K562 (cell line): ENCODE data around the gene VPS16. TPM values are rescaled to one million over a fixed set of nuclear protein-coding genes. Genes with fewer than 3 reads are reported as not detected.

ENCODE experiments used
- ADNP ChIP-seq: fragments of 200-800 bp; sonication (Bioruptor generic); IDR thresholded peaks from 2 replicates; pipeline ENCODE4 v1.6.1; 2016; ENCODE audit warnings: missing genetic modification characterization, missing compliant biosample characterization
- FUS ChIP-seq: fragments of 200-400 bp; formaldehyde crosslinking; optimal IDR thresholded peaks from 2 replicates; pipeline ENCODE3; 2017; ENCODE audit warnings: low read depth, low read length
- HIVEP1 ChIP-seq: fragments of 250-450 bp; sonication (Bioruptor Pico); IDR thresholded peaks from 2 replicates; pipeline ENCODE4 v1.4.0; 2020; ENCODE audit warnings: mild to moderate bottlenecking
- ZNF253 ChIP-seq: fragments of 250-450 bp; sonication (Bioruptor Pico); conservative IDR thresholded peaks from 2 replicates; pipeline ENCODE4 v1.6.1; 2021; ENCODE audit warnings: mild to moderate bottlenecking
- ZNF3 ChIP-seq: fragments of 250-450 bp; sonication (Bioruptor Pico); IDR thresholded peaks from 2 replicates; pipeline ENCODE4 v1.5.0; 2021; ENCODE audit warnings: mild to moderate bottlenecking, moderate library complexity
- ZNF431 ChIP-seq: sonication (generic); formaldehyde crosslinking; IDR thresholded peaks from 2 replicates; pipeline ENCODE4 v1.8.0; 2022; ENCODE audit warnings: mild to moderate bottlenecking, missing genetic modification reagents
- polyA plus RNA-seq, 8 experiments: library from polyadenylated mRNA; depleted of rRNA in 4 of 8; stranded (reverse) in 5 of 8; unstranded in 3 of 8; fragments of >200 nt; fragmentation: Nextera tagmentation in 2 of 8; fragmentation: Illumina TruSeq in 1 of 8; extraction: Ambion mirVana in 2 of 8; extraction: Trizol in 1 of 8; gene quantifications; 2 replicates each; pipeline versions ENCODE4 v1.2.1 to v1.2.3, GENCODE V29; 2011 to 2014; ENCODE audit warnings: inconsistent platforms in 1 of 8, missing spikeins in 1 of 8
- total RNA-seq, 7 experiments: library from RNA; depleted of rRNA in 6 of 7; stranded (reverse); fragments of >200 nt in 6 of 7; fragmentation: Illumina TruSeq in 2 of 7; extraction: Trizol in 2 of 7; gene quantifications; 2 replicates each; pipeline versions ENCODE4 v1.2.1 to v1.2.3, GENCODE V29; 2011 to 2021; ENCODE audit warnings: low replicate concordance in 1 of 7
- TF ChIP-seq, protein P1 (sequence below): fragments of 200-800 bp; sonication (Bioruptor generic); IDR thresholded peaks from 2 replicates; pipeline ENCODE4 v1.6.1; 2016; ENCODE audit warnings: missing genetic modification characterization, missing compliant biosample characterization
- TF ChIP-seq, protein P2 (sequence below): sonication (generic); formaldehyde crosslinking; IDR thresholded peaks from 2 replicates; pipeline ENCODE4 v1.8.0; 2023; ENCODE audit warnings: mild to moderate bottlenecking, missing genetic modification reagents
- TF ChIP-seq, protein P3 (sequence below), 2 experiments: fragments of 450-650 bp; IDR thresholded peaks; 2 replicates each; pipeline ENCODE4 v1.6.1; 2016; ENCODE audit warnings: mild to moderate bottlenecking in 2 of 2, borderline replicate concordance in 1 of 2, low read depth in 1 of 2, moderate library complexity in 1 of 2

VPS16 gene
- total and polyA plus RNA-seq, 9 of the 15 experiments (the other 6 are each of a cell fraction or from before 2014, with no cell fraction given): 6.8 to 24.7 (median 14.0) TPM

DNA sequence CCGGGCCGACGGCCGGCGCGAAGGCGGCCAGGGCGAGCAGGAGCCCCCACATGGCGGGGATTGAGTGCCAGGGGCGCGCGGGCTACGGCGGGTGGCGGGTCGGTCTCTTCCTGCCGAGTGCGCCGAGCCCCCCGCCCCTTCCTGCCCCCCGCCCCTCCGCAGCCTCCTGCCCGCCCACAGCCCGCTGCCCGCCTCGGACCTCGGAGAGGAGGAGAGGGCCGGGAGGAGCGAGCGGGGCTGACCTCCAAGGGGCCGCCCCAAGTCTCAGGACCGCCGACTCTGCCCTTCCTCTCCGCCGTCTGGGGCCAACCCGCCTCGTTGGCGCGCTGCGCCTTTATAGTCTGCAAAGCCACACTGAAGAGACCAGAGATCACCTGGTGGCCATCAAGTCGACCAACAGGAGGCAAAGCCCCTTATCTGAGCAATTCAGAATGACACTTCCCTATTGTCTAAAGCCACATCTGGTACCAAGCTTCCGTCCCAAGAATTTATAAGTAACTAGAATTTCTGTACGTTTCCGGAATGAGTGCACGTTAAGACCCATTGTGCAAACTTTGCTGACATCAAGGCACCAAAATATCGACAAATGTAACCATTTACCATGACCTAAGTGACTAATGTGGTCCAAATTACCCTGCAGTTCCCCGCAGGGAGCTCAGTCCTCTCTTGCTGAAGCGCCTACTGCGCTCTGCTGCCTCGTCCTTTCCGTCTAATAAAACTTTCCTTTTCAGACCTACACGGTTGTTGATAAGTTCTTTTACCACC, 39.8 kb upstream of the VPS16 start, which contains the start of gene CPXM1 (continued):
- TF ChIP-seq, protein P1, sequence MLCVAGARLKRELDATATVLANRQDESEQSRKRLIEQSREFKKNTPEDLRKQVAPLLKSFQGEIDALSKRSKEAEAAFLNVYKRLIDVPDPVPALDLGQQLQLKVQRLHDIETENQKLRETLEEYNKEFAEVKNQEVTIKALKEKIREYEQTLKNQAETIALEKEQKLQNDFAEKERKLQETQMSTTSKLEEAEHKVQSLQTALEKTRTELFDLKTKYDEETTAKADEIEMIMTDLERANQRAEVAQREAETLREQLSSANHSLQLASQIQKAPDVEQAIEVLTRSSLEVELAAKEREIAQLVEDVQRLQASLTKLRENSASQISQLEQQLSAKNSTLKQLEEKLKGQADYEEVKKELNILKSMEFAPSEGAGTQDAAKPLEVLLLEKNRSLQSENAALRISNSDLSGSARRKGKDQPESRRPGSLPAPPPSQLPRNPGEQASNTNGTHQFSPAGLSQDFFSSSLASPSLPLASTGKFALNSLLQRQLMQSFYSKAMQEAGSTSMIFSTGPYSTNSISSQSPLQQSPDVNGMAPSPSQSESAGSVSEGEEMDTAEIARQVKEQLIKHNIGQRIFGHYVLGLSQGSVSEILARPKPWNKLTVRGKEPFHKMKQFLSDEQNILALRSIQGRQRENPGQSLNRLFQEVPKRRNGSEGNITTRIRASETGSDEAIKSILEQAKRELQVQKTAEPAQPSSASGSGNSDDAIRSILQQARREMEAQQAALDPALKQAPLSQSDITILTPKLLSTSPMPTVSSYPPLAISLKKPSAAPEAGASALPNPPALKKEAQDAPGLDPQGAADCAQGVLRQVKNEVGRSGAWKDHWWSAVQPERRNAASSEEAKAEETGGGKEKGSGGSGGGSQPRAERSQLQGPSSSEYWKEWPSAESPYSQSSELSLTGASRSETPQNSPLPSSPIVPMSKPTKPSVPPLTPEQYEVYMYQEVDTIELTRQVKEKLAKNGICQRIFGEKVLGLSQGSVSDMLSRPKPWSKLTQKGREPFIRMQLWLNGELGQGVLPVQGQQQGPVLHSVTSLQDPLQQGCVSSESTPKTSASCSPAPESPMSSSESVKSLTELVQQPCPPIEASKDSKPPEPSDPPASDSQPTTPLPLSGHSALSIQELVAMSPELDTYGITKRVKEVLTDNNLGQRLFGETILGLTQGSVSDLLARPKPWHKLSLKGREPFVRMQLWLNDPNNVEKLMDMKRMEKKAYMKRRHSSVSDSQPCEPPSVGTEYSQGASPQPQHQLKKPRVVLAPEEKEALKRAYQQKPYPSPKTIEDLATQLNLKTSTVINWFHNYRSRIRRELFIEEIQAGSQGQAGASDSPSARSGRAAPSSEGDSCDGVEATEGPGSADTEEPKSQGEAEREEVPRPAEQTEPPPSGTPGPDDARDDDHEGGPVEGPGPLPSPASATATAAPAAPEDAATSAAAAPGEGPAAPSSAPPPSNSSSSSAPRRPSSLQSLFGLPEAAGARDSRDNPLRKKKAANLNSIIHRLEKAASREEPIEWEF (CRISPR knock-in tag): no peak
- TF ChIP-seq, protein P2, sequence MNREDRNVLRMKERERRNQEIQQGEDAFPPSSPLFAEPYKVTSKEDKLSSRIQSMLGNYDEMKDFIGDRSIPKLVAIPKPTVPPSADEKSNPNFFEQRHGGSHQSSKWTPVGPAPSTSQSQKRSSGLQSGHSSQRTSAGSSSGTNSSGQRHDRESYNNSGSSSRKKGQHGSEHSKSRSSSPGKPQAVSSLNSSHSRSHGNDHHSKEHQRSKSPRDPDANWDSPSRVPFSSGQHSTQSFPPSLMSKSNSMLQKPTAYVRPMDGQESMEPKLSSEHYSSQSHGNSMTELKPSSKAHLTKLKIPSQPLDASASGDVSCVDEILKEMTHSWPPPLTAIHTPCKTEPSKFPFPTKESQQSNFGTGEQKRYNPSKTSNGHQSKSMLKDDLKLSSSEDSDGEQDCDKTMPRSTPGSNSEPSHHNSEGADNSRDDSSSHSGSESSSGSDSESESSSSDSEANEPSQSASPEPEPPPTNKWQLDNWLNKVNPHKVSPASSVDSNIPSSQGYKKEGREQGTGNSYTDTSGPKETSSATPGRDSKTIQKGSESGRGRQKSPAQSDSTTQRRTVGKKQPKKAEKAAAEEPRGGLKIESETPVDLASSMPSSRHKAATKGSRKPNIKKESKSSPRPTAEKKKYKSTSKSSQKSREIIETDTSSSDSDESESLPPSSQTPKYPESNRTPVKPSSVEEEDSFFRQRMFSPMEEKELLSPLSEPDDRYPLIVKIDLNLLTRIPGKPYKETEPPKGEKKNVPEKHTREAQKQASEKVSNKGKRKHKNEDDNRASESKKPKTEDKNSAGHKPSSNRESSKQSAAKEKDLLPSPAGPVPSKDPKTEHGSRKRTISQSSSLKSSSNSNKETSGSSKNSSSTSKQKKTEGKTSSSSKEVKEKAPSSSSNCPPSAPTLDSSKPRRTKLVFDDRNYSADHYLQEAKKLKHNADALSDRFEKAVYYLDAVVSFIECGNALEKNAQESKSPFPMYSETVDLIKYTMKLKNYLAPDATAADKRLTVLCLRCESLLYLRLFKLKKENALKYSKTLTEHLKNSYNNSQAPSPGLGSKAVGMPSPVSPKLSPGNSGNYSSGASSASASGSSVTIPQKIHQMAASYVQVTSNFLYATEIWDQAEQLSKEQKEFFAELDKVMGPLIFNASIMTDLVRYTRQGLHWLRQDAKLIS (CRISPR knock-in tag): no peak
- no peak for TF ChIP-seq ZNF253 (CRISPR knock-in tag)
- no peak for TF ChIP-seq FUS
- no peak for TF ChIP-seq ZNF431 (CRISPR knock-in tag)
- TF ChIP-seq ZNF3: no peak
- TF ChIP-seq ADNP: no peak
- no peak for TF ChIP-seq HIVEP1 (CRISPR knock-in tag)
- TF ChIP-seq, protein P3, sequence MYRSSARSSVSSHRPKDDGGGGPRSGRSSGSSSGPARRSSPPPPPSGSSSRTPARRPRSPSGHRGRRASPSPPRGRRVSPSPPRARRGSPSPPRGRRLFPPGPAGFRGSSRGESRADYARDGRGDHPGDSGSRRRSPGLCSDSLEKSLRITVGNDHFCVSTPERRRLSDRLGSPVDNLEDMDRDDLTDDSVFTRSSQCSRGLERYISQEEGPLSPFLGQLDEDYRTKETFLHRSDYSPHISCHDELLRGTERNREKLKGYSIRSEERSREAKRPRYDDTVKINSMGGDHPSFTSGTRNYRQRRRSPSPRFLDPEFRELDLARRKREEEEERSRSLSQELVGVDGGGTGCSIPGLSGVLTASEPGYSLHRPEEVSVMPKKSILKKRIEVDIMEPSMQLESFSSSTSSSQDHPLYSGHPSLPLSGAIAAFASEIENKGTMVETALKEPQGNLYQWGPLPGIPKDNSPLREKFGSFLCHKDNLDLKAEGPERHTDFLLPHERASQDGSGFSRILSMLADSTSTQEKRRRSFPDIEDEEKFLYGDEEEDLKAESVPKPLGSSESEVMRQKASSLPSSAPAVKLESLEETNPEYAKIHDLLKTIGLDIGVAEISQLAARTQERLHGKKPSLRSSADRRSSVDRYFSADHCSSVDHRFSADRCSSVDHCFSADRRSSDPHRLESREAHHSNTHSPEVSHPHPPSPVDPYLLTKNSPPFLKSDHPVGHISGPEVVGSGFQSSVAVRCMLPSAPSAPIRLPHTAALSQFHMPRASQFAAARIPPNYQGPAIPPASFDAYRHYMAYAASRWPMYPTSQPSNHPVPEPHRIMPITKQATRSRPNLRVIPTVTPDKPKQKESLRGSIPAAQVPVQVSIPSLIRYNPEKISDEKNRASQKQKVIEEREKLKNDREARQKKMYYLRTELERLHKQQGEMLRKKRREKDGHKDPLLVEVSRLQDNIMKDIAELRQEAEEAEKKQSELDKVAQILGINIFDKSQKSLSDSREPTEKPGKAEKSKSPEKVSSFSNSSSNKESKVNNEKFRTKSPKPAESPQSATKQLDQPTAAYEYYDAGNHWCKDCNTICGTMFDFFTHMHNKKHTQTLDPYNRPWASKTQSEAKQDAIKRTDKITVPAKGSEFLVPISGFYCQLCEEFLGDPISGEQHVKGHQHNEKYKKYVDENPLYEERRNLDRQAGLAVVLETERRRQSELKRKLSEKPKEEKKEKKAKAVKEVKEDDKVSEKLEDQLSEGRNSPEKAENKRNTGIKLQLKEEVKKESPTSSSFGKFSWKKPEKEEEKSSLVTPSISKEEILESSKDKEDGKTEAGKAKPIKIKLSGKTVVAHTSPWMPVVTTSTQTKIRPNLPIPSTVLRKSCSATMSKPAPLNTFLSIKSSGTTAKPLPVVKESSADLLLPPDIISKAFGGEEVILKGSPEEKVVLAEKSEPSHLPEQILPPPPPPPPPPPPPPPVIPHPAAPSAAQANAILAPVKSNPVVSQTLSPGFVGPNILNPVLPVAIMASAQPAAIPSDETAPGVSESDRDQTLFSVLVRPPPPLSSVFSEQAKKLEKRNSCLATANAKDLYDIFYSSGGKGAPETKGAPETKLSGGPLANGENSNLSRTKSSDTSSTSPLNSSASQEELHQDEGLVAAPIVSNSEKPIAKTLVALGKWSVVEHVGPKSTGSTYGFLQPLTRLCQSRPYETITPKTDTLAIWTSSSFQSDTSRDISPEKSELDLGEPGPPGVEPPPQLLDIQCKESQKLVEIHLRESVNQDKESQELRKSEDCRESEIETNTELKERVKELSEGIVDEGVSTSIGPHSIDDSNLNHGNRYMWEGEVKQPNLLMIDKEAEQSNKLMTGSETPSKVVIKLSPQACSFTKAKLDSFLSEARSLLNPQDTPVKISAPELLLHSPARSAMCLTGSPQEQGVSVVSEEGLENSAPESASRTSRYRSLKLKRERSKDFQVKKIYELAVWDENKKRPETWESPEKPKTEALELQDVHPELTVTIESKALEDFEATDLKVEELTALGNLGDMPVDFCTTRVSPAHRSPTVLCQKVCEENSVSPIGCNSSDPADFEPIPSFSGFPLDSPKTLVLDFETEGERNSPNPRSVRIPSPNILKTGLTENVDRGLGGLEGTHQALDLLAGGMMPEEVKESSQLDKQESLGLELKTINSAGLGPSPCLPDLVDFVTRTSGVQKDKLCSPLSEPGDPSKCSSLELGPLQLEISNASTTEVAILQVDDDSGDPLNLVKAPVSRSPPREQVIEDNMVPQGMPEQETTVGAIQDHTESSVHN (IDR thresholded peaks at IDR 0.05; ENCODE audit: borderline replicate concordance in 1 of 2, low read depth in 1 of 2): no peak
